GM12875 (cell line): Measurements from ENCODE around the gene CD63.

Experiments
- H3K4me3 ChIP-seq: one replicate; pipeline ENCODE4 v1.5.1; 2011; ENCODE audit warnings: low read depth, low read length, control low read depth
- CTCF ChIP-seq: IDR thresholded peaks from 2 replicates; pipeline ENCODE4 v1.5.1; 2011; ENCODE audit warnings: low read depth, mild to moderate bottlenecking, control low read depth, inconsistent platforms, low read length, moderate library complexity, borderline replicate concordance; ENCODE audit not compliant: insufficient read depth

The CD63 gene

GRCh38 chr12:55698241-55698955 lies 30.4 kb downstream of the CD63 start:
- no peak overlapping the region for H3K4me3 ChIP-seq
- no peak for TF ChIP-seq CTCF

GRCh38 chr12:55697686-55698085 lies 31.1 kb downstream of the CD63 start:
- TF ChIP-seq CTCF = no peak

GRCh38 chr12:55696796-55697462 lies 31.9 kb downstream of the CD63 start:
- TF ChIP-seq CTCF = no peak
- H3K4me3 ChIP-seq = no peak overlapping the region

More at GRCh38 chr12:55697686-55698085, 31.1 kb downstream of the CD63 start:
- no peak overlapping the region for H3K4me3 ChIP-seq

- no peak overlapping the region for H3K4me3 ChIP-seq
- TF ChIP-seq CTCF = no peak
Measured at GRCh38 chr12:55696141-55696540, 32.7 kb downstream of the CD63 start.

- no peak for TF ChIP-seq CTCF
- H3K4me3 ChIP-seq = no peak overlapping the region
Measured at GRCh38 chr12:55695349-55695748, 33.5 kb downstream of the CD63 start.

DNA sequence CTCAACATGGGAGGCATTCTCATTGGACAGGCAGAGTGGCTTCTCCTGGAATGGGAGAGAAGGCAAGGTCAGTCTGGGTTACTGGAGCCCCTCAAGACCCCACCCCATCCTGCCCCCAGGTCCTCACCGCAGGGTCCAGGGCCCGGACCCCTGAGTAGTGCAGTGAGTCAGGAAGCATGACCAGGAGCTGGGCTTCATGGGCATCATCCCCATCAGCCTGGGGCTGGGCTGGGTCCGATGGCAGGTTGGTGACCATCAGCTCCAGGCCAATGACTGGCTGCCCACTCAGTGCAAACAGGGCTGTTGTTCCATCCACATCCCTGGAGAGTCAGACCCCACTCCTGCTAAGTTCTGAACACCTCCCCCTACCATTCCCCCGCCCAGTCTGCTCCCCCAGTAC lies 34.2 kb downstream of the CD63 start:
- TF ChIP-seq CTCF = no peak
- H3K4me3 ChIP-seq = no peak overlapping the region

DNA sequence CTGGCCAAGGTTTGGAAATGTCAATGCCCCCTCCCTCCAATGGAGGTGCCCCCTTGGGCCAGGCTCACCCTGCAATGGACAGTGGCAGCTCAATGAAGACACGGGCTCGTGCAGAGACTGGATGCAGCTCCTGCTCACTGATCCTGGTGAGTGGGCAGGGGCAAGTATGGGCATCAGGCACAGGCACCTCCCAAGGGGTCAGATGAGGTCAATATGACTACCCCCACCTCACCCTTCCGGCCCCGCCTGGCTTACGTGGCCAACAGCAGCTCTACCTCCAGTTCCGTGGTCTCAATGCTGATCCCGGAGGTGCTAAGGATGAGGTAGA lies 34.7 kb downstream of the CD63 start:
- no peak for TF ChIP-seq CTCF
- no peak overlapping the region for H3K4me3 ChIP-seq
